GM12864 (cell line): ENCODE data around the gene RABAC1.
"Not testable (repeated sequence)": the region's sequence is repeated elsewhere in the genome, so short reads cannot be mapped to it uniquely, and the experiment has no call there.

Experiments
- DNase-seq: peaks from one replicate; pipeline ENCODE4 v3.0.0-alpha.2; 2011; ENCODE audit warnings: low read depth
- H3K4me3 ChIP-seq: 2 replicates; pipeline ENCODE4 v1.5.1; 2011; ENCODE audit warnings: mild to moderate bottlenecking, low read depth, low read length, control low read depth
- TF ChIP-seq, protein P1 (sequence below): IDR thresholded peaks from 2 replicates; pipeline ENCODE4 v1.5.1; 2011; ENCODE audit warnings: low read depth, mild to moderate bottlenecking, moderate library complexity, low read length, control low read depth, inconsistent platforms; ENCODE audit errors: missing control alignments

The RABAC1 gene

DNA sequence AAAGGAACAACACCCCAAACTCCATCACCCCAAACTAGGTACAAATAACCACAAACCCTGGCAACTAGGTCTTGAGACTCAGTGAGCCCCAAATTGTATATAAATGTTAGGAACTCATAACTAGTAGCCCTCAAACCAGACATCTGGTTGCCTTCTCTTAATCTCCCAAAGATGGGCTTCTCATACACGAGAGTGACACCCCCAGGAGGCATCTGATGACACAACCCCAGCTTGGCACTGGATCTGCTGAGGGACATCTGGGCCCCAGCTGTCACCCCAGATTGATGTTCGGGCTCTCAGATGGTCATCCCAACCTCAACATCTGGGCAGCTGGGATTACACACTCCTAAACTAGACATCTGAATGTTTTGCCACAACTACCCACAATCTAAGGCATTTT is 14.8 kb downstream of the RABAC1 start:
- no peak for DNase-seq
- H3K4me3 ChIP-seq, result no peak overlapping the region
- TF ChIP-seq, protein P1, sequence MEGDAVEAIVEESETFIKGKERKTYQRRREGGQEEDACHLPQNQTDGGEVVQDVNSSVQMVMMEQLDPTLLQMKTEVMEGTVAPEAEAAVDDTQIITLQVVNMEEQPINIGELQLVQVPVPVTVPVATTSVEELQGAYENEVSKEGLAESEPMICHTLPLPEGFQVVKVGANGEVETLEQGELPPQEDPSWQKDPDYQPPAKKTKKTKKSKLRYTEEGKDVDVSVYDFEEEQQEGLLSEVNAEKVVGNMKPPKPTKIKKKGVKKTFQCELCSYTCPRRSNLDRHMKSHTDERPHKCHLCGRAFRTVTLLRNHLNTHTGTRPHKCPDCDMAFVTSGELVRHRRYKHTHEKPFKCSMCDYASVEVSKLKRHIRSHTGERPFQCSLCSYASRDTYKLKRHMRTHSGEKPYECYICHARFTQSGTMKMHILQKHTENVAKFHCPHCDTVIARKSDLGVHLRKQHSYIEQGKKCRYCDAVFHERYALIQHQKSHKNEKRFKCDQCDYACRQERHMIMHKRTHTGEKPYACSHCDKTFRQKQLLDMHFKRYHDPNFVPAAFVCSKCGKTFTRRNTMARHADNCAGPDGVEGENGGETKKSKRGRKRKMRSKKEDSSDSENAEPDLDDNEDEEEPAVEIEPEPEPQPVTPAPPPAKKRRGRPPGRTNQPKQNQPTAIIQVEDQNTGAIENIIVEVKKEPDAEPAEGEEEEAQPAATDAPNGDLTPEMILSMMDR, result no peak

- H3K4me3 ChIP-seq, result peak overlapping the region; percentile 61
- no peak for DNase-seq
- TF ChIP-seq, protein P1, result no peak
These were observed 17.5 kb downstream of the RABAC1 start for GRCh38 chr19:41941410-41942202.

GRCh38 chr19:41940731-41941409 is 18.3 kb downstream of the RABAC1 start:
- H3K4me3 ChIP-seq, result peak overlapping the region; percentile 61
- DNase-seq, result no peak
- TF ChIP-seq, protein P1, result no peak

GRCh38 chr19:41939861-41940730 is 19.0 kb downstream of the RABAC1 start:
- peak overlapping the region; percentile 61 for H3K4me3 ChIP-seq
- TF ChIP-seq, protein P1, result no peak
- no peak for DNase-seq

DNA sequence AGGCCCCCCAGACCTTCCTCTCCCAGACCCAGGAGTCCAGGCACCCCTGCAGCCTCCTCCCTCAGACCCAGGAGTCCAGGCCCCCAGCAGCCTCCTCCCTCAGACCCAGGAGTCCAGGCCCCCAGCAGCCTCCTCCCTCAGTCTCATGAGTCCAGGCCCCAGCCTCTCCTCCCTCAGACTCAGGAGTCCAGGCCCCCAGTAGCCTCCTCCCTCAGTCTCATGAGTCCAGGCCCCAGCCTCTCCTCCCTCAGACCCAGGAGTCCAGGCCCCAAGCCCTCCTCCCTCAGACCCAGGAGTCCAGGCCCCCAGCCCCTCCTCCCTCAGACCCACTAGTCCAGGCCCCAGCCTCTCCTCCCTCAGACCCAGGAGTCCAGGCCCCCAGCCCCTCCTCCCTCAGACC is 19.9 kb downstream of the RABAC1 start:
- not testable (repeated sequence) for H3K4me3 ChIP-seq

GRCh38 chr19:41937525-41938468 is 21.3 kb downstream of the RABAC1 start:
- TF ChIP-seq, protein P1, result no peak
- no peak overlapping the region for H3K4me3 ChIP-seq
- no peak for DNase-seq

More for the DNA sequence above, 19.9 kb downstream of the RABAC1 start:
- not testable (repeated sequence) for DNase-seq
